Amniotic stem cell (primary cell): ENCODE results near the gene CNGA1.
A peak's percentile ranks its signal among the peaks of the same experiment; 100 is the strongest.
"Not testable (repeated sequence)": the region's sequence is repeated elsewhere in the genome, so short reads cannot be mapped to it uniquely, and the experiment has no call there.

Experiments
- DNase-seq: peaks from one replicate; lab custom pipeline; 2025; lab: John Stamatoyannopoulos, UW

The CNGA1 gene

DNA sequence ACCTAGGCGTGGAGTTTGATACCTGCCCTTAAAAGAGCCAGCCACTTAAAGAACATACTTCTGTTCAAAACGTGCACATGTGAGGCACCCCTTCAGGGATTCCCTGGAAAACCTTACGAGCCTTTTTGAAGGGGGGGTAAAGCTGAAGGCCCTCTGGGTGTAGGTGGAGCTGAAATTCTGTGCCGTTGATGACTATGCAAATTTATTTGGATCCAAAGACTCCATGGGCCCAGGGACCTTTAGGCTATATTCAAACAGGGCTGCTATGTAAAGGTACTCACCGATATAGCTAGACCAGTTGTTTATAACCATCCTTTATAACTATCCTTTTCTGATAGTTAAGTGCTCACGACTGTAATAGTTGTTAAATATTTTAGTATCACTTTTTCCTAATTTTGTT, 61.8 kb downstream of the CNGA1 start:
- DNase-seq, result no peak

GRCh38 chr4:47954245-47954644, 62.2 kb downstream of the CNGA1 start:
- no peak for DNase-seq

DNA sequence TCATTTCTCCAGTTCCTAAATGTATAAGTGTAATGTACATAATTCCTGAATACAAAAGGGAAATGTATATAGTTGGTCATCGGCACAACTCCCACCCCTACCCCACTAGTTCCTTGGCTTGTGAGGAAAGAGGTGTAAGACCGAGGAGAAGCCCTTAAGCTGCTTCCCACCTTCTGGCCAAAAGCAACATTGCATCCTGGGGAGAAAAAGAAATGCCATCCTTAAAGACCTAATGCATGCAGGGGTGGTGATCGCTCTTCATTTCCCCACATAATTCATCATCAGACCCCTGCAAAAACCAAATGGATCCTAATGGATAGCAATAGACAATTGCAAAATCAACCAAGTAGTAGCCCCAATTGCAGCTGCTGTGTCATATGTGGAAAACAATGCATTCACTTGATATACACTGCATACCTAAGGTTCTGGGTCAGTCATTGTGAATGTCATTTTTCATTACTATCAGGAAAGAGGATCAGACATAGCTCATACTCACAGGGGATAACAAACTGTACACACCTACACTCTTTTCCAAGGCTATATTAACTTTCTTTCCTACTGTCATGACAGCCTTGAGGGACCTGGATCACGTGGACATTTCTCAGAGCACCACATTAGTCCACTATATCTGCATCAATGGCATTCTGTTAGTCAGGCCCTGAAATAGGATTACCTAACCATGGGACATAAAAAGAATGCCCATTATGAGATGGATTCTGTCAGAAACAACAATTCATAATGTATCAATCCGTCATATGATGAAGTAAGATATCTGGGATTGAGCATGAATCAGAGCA, 70.4 kb downstream of the CNGA1 start:
- no peak for DNase-seq

DNA sequence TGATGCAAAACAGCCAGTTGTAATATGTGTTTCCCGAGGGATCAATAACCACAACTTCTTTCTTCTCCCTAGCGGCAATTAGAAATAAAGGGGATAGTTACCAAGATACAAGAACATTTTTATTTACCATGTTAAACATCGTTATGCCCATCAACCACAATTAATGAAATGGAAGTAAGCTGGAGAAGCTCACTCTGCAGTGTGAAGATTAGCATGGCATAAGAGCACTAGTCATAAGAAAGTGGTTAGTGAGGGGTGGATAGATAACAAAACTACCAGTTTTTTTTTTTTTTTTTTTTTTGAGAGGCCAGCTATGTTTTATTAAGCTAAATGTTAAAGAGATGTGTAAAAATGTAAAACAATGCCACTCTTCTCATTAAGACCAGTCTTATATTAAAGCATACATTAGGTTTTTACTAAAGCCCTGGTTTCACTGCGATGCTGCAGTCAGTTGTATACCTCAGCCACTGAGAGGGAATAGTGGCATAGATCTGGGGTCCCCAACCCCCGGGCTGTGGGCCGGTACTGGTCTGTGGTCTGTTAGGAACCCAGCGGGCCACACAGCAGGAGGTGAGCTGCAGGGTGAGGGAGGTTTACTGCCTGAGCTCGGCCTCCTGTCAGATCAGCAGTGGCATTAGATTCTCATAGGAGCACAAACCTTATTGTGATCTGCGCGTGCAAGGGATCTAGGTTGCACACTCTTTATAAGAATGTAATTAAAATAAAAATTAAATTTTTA, 74.2 kb downstream of the CNGA1 start:
- no peak for DNase-seq

- no peak for DNase-seq
Measured at GRCh38 chr4:47939456-47939855, 77.0 kb downstream of the CNGA1 start.

- DNase-seq, result no peak
Measured at GRCh38 chr4:47936336-47936735, 80.1 kb downstream of the CNGA1 start.

- peak; percentile 47 for DNase-seq
Measured at GRCh38 chr4:47933840-47934239, 82.6 kb downstream of the CNGA1 start.

DNA sequence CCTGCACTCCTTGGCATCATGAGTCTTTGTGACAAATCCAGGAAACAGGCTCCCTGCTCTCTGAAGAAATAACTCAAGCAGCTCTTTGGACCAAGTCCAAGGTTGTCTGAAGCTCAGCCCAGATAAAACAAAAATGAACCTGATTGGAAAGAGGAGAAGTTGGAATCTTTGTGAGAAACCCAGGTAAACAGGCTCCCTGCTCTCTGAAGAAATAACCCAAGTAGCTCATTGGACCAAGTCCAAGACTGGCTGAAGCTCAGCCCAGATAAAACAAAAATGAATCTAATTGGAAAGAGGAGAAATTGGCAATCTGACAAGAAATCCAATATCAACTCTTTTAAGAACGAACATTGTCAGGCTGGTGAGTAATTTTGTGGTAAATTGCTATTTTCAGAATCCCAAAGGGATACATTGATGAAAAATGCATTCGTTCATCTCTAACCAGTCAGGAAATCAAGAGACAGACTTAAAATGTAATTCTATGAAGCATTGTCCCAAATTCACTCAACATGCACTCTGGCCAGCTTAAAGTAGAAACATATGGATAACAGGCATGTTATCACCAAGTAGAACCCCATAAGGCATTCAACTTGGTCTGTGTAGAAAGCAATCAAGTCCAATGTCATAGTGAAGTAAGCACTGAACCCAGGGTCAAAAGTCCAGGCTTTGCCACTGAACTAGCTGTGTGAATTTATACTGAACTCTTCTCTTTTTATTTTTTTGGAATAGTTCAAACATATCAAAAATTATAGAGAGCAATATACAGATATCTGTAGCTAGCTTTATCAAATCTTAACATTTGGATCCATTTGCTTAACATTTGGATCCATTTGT, 85.3 kb downstream of the CNGA1 start:
- DNase-seq, result no peak

DNA sequence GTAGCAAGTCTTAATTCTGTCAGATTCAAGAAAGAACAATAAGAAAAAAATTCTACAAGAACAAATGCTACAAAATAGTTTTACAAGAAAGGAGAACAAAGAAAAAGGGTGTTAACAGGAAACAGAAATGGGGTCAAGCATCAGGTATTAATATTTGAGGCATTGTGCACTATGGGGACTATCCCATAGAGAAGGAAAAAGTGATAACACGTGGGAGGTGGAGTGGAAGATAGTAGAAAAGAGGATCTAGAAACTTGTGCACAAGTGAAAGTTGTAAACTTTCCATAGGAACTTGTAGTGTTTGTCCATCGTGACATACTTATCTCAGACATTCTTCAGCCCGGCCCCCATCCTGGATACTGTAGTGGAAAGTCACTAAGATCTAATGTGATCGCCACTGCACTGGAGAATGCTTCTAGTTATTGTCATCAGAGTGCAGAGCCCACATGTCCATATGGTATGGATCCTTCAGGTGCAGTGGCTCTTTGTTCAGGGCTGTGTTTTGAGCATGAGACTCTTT, 86.7 kb downstream of the CNGA1 start:
- no peak for DNase-seq

- DNase-seq, result peak; percentile 25
Measured at GRCh38 chr4:47926667-47927258, 89.7 kb downstream of the CNGA1 start.

GRCh38 chr4:47923261-47923608, 93.2 kb downstream of the CNGA1 start:
- not testable (repeated sequence) for DNase-seq

DNA sequence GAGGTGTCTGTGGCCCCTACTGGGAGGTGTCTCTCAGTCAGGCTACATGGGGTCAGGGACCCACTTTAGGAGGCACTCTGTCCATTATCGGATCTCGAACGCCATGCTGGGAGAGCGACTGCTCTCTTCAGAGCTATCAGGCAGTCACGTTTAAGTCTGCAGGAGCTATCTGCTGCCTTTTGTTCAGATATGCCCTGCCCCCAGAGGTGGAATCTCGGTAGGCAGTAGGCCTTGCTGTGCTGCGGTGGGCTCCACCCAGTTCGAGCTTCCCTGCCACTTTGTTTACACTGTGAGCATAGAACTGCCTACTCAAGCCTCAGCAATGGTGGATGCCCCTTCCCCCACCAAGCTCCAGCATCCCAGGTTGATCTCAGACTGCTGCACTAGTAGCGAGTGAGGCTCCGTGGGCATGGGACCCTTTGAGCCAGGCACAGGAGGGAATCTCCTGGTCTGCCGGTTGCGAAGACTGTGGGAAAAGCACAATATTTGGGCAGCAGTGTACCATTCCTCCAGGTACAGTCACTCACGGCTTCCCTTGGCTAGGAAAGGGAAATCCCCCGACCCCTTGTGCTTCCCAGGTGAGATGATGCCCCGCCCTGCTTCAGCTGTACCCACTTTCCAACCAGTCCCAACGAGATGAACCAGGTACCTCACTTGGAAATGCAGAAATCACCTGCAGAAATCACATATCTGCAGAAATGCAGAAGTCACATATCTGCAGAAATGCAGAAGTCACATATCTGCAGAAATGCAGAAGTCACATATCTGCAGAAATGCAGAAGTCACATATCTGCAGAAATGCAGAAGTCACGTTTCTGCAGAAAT, 93.8 kb downstream of the CNGA1 start:
- not testable (repeated sequence) for DNase-seq

DNA sequence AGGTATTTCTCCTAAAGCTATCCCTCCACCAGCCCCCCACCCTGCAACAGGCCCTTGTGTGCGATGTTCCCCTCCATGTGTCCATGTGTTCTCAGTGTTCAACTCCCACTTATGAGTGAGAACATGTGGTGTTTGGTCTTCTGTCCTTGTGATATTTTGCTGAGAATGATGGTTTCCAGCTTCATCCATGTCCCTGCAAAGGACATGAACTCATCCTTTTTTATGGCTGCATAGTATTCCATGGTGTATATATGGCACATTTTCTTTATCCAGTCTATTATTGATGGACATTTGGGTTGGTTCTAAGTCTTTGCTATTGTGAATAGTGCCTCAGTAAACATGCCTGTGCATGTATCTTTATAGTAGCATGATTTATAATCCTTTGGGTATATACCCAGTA, 99.3 kb downstream of the CNGA1 start:
- not testable (repeated sequence) for DNase-seq

- no peak for DNase-seq
Measured at GRCh38 chr4:47915378-47915777, 101.1 kb downstream of the CNGA1 start.

DNA sequence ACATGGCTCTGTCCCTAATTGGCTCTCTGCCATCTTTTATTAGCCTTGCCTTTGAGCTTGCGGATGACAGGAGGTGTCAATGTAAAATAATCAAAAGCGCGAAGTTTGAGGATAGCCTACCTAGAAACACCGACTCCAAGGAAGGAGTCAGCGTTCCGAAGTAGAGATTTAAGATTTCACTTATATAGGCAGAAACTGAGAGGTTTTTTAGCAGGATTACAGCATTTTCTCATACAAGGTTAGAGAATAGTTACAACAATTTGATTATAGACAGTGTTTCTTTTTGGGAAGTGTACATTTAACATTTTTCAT, 101.6 kb downstream of the CNGA1 start:
- no peak for DNase-seq

DNA sequence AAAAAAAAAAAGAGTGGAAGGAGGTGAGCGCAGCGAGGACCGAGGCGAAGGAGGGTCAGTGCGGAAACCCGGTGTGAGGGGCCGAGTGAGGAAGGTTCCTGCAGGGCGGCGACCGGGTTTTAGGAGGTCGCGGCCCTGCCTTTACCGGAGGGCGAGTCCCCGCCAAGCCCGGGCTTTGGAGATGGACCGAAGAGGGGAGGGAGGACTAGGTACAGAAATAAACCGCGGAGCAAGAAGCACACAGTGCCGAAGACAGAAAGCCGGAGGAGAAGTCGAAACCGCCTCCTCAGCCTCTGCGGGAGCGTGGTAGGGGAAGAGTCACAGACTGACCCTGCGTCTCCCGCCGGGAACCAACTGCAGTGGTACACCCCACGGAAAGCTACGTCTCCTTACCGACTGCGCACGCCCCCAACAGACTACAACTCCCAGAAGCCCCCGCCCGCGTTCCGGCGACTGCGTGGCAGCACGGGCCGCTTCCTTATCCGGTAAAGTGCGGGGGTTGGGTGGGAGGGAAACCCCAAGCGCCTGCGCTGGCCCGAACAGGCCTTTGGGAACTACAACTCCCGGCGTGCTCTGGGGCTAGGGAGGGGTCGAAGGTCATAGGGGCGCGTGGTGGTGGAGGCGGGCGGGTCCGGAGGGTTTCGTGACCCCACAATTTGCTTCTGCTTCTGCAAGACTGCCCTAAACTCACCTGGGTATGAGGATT, 102.1 kb downstream of the CNGA1 start, which contains the start of gene NFXL1:
TSS of gene NFXL1 (minus strand) at position 364 of the 706 bp plus-strand sequence. CDS start 380 bp downstream, outside the sequence.
- DNase-seq, result peak; percentile 94

DNA sequence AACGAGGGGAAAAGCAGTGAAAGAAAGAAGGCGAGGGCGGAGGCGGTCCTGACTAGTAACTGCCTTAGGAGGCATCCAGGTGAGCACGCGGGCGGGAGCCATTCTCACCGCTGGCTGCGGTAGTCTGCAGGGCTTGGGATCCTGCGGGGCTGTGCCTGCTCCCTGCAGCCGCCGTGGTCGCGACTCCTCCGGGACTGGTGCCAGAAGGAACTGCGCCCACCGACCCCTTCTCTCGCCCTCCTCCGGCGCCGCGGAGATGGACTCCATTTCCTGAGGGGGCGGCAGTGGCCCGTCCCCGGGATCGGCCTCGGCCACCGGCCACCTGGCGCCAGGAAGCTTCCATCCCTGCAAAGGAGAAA, 102.6 kb downstream of the CNGA1 start:
- no peak for DNase-seq

DNA sequence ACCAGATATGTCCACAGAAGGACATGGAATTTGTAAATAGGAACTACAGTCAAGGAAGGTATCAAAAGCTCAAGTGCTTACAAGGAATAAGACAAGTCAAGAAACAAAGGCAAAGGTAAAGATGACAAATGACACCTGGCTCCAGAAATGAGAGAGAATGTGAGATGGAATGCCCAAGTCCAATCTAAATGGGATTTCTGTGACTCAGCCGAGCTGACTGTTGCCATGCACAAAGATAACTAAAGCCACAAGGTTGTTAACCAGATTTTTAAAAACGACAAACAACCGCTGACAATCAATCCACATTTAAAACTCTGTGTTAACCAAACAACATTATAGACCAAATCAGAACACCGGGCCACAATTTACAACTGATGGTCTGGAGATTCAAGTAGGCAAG, 103.2 kb downstream of the CNGA1 start:
- DNase-seq, result no peak

GRCh38 chr4:47907089-47907646, 109.3 kb downstream of the CNGA1 start:
- DNase-seq, result no peak

DNA sequence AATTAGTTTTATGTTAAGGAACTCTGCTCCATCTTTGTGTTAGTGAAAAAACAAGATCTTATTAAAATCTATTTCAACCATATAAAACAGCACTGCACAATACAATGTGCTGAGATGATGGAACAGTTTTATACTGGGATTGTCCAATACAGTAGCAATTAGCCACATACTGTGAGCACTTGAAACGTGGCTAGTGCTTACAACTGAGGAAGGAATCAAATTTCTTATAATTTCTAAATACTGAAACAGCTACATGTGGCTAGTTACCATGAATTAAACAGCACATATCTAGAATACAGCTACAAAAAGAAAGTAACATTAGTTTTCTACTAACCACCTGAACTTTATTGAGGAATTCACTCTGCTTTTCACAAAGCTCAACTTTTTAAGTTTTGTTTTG, 116.8 kb downstream of the CNGA1 start:
- DNase-seq, result no peak
